ENCODE data around the gene USP34. TPM values are rescaled to one million over a fixed set of nuclear protein-coding genes. Genes with fewer than 3 reads are reported as not detected.

USP34 gene
- total RNA-seq, 1 experiment from 2014 or later: 91.4 TPM

DNA sequence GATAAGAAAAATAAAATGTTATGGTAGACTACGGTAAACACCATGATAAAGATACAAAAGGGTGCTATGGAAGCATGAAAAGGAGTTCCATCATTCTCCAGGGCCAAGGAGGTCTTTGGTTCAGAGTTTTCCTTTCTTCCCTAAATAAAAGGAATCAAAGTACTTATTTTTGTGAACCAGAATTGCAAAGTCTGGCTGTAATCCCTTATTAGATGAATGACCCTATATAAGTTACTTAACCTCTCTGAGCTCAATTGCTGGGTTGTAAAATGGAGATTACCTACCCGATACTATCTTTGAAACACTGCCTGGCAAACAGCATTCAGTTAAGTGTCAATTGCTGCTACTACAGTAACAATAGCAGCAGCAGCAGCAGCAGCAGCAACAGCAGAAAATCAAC, 218.9 kb downstream of the USP34 start:
- Histone ChIP-seq H3K4me1 (ENCODE audit: control insufficient read depth, insufficient read depth, low read length) (no peaks in the 10 kb centered on the region), H3K9me3 (ENCODE audit: control insufficient read depth, insufficient read depth, low read depth, low read length) (no peaks in the 10 kb centered on the region), H3K27ac (ENCODE audit: low read length) (no peak overlapping the region), H3K36me3 (ENCODE audit: control insufficient read depth, insufficient read depth, low read length) (peaks cover 36% of the 10 kb centered on the region), H3K27me3 (ENCODE audit: control insufficient read depth, insufficient read depth, low read length) (no peaks in the 10 kb centered on the region), H3K4me3 (ENCODE audit: low read depth in 2 of 2, low read length in 2 of 2) (no peak overlapping the region)
- DNase-seq (ENCODE audit: low read depth, low spot score) (no peak), ATAC-seq (no peak)
- in situ Hi-C loops (cut with HindIII; ENCODE audit: low pct_unique_long_range_greater_than_20kb, low sequenced_read_pairs): no loop called here
- BruUV-seq (replicated peaks): no TSS peak
- POLR2A ChIA-PET: interaction anchor here (0.5 kb wide), 1 partner anchor 11 kb away, joined by 5 read pairs; no protein-coding TSS in a partner anchor
- TF ChIP-seq TCF7L2 (IDR thresholded peaks at IDR 0.05; ENCODE audit: low read depth, low read length): no peak
- no peak for TF ChIP-seq POLR2AphosphoS5 (IDR thresholded peaks at IDR 0.05; ENCODE audit: low read depth, low read length)
- TF ChIP-seq, protein P1, sequence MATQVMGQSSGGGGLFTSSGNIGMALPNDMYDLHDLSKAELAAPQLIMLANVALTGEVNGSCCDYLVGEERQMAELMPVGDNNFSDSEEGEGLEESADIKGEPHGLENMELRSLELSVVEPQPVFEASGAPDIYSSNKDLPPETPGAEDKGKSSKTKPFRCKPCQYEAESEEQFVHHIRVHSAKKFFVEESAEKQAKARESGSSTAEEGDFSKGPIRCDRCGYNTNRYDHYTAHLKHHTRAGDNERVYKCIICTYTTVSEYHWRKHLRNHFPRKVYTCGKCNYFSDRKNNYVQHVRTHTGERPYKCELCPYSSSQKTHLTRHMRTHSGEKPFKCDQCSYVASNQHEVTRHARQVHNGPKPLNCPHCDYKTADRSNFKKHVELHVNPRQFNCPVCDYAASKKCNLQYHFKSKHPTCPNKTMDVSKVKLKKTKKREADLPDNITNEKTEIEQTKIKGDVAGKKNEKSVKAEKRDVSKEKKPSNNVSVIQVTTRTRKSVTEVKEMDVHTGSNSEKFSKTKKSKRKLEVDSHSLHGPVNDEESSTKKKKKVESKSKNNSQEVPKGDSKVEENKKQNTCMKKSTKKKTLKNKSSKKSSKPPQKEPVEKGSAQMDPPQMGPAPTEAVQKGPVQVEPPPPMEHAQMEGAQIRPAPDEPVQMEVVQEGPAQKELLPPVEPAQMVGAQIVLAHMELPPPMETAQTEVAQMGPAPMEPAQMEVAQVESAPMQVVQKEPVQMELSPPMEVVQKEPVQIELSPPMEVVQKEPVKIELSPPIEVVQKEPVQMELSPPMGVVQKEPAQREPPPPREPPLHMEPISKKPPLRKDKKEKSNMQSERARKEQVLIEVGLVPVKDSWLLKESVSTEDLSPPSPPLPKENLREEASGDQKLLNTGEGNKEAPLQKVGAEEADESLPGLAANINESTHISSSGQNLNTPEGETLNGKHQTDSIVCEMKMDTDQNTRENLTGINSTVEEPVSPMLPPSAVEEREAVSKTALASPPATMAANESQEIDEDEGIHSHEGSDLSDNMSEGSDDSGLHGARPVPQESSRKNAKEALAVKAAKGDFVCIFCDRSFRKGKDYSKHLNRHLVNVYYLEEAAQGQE (IDR thresholded peaks at IDR 0.05; ENCODE audit: insufficient read depth in 1 of 2, low read depth in 2 of 2, low read length in 1 of 2): no peak
- TF ChIP-seq SIN3A (IDR thresholded peaks at IDR 0.05; ENCODE audit: borderline replicate concordance, insufficient read depth, low read depth, low read length): no peak
- TF ChIP-seq CTCF (IDR thresholded peaks at IDR 0.05): no peak
- intact Hi-C loops (cut with micrococcal nuclease; ENCODE audit: unreplicated experiment): no loop called here
- CTCF ChIA-PET: no interaction called here

DNA sequence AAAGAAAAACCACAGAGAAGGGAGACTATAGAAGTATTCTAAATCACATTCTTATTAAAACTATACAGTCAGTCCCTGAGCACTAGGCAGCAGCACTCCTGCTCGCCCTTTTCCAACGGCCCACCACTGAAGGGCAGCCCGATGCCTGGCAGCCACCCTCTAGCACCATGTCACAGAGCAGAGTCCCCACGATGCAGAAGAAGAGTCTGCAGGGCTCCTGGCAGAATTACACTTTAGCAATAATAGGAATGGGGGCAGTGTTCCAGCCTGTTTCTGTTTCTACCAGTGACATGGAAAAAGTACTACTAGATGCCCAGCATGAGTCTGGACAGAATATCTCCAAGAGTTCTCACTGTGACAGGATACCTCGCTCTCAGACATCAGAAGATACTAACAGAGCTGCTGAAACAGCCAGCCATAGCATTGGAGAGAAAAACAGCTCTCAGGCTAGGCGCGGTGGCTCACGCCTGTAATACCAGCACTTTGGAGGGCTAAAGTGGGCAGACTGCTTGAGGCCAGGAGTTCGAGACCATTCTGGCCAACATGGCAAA, 221.3 kb downstream of the USP34 start:
- Histone ChIP-seq H3K27me3 (ENCODE audit: control insufficient read depth, insufficient read depth, low read length) (no peaks in the 10 kb centered on the region), H3K4me3 (ENCODE audit: low read depth in 2 of 2, low read length in 2 of 2) (no peak overlapping the region), H3K27ac (ENCODE audit: low read length) (no peak overlapping the region), H3K9me3 (ENCODE audit: control insufficient read depth, insufficient read depth, low read depth, low read length) (no peaks in the 10 kb centered on the region), H3K4me1 (ENCODE audit: control insufficient read depth, insufficient read depth, low read length) (no peaks in the 10 kb centered on the region), H3K36me3 (ENCODE audit: control insufficient read depth, insufficient read depth, low read length) (peaks cover 35% of the 10 kb centered on the region)
- DNase-seq (ENCODE audit: low read depth, low spot score) (no peak), ATAC-seq (0 out of 2 replicates have a peak, but pooled peaks have one; percentile 37)
- TF ChIP-seq CTCF (IDR thresholded peaks at IDR 0.05): no peak
- no peak for TF ChIP-seq SIN3A (IDR thresholded peaks at IDR 0.05; ENCODE audit: borderline replicate concordance, insufficient read depth, low read depth, low read length)
- TF ChIP-seq TCF7L2 (IDR thresholded peaks at IDR 0.05; ENCODE audit: low read depth, low read length): no peak
- CTCF ChIA-PET: no interaction called here
- intact Hi-C loops (cut with micrococcal nuclease; ENCODE audit: unreplicated experiment): no loop called here
- no TSS peak for BruUV-seq (replicated peaks)
- POLR2A ChIA-PET: no interaction called here
- in situ Hi-C loops (cut with HindIII; ENCODE audit: low pct_unique_long_range_greater_than_20kb, low sequenced_read_pairs): no loop called here
